ENCODE measurements around the gene ATL2.
"Not testable (repeated sequence)": the region's sequence is repeated elsewhere in the genome, so short reads cannot be mapped to it uniquely, and the experiment has no call there.

Gene ATL2

GRCh38 chr2:38377050-38377828, at the start of gene ATL2:
Gene ATL2, minus strand, starts transcription at chr2:38377273. Its CDS starts 13 bp downstream, at chr2:38377260.
- DNase-seq (ENCODE audit: extremely low spot score, insufficient read length, low read depth) (peak; percentile 87), FAIRE-seq (peak; percentile 78)

GRCh38 chr2:38423763-38424162, 46.7 kb upstream of the ATL2 start:
- DNase-seq (ENCODE audit: extremely low spot score, insufficient read length, low read depth) = no peak
- FAIRE-seq = no peak

- DNase-seq (ENCODE audit: extremely low spot score, insufficient read length, low read depth) (no peak), FAIRE-seq (no peak)
These were observed 44.4 kb upstream of the ATL2 start for GRCh38 chr2:38421274-38422056.

GRCh38 chr2:38419499-38419898, 42.4 kb upstream of the ATL2 start:
- no peak for FAIRE-seq
- DNase-seq (ENCODE audit: extremely low spot score, insufficient read length, low read depth) = no peak

GRCh38 chr2:38418735-38419134, 41.7 kb upstream of the ATL2 start:
- no peak for FAIRE-seq

GRCh38 chr2:38417745-38418689, 40.9 kb upstream of the ATL2 start:
- DNase-seq (ENCODE audit: extremely low spot score, insufficient read length, low read depth) (no peak), FAIRE-seq (no peak)

More at GRCh38 chr2:38418735-38419134, 41.7 kb upstream of the ATL2 start:
- DNase-seq (ENCODE audit: extremely low spot score, insufficient read length, low read depth) = no peak

- DNase-seq (ENCODE audit: extremely low spot score, insufficient read length, low read depth) (no peak), FAIRE-seq (no peak)
These were observed 39.4 kb upstream of the ATL2 start for GRCh38 chr2:38416296-38417036.

- no peak for FAIRE-seq
- DNase-seq (ENCODE audit: extremely low spot score, insufficient read length, low read depth) = no peak
These were observed 38.7 kb upstream of the ATL2 start for GRCh38 chr2:38415728-38416291.

- no peak for DNase-seq (ENCODE audit: extremely low spot score, insufficient read length, low read depth)
- FAIRE-seq = no peak
These were observed 38.0 kb upstream of the ATL2 start for GRCh38 chr2:38415023-38415422.

- FAIRE-seq; DNase-seq (ENCODE audit: extremely low spot score, insufficient read length, low read depth): not testable (repeated sequence)
These were observed 35.3 kb upstream of the ATL2 start for GRCh38 chr2:38412235-38412871.

GRCh38 chr2:38409156-38410102, 32.4 kb upstream of the ATL2 start:
- DNase-seq (ENCODE audit: extremely low spot score, insufficient read length, low read depth) (no peak), FAIRE-seq (peak; percentile 77)

GRCh38 chr2:38407111-38407682, 30.1 kb upstream of the ATL2 start:
- no peak for FAIRE-seq
- DNase-seq (ENCODE audit: extremely low spot score, insufficient read length, low read depth) = no peak

GRCh38 chr2:38406597-38407110, 29.6 kb upstream of the ATL2 start:
- no peak for FAIRE-seq
- DNase-seq (ENCODE audit: extremely low spot score, insufficient read length, low read depth) = no peak

GRCh38 chr2:38405917-38406596, 29.0 kb upstream of the ATL2 start:
- DNase-seq (ENCODE audit: extremely low spot score, insufficient read length, low read depth) = no peak
- FAIRE-seq = no peak

GRCh38 chr2:38400513-38400912, 23.4 kb upstream of the ATL2 start:
- FAIRE-seq (no peak), DNase-seq (ENCODE audit: extremely low spot score, insufficient read length, low read depth) (no peak)

GRCh38 chr2:38398739-38399138, 21.7 kb upstream of the ATL2 start:
- FAIRE-seq (no peak), DNase-seq (ENCODE audit: extremely low spot score, insufficient read length, low read depth) (no peak)

Measured in GM18507 (cell line).